GM12891 (cell line): ENCODE results near the gene NCS1.

ENCODE experiments used
- DNase-seq: peaks from one replicate; pipeline ENCODE4 v3.0.0; 2011; ENCODE audit warnings: low spot score; ENCODE audit not compliant: insufficient read length
- FAIRE-seq: peaks from 2 replicates; lab custom pipeline; 2011; peaks lifted over from hg19 to GRCh38; lab: Jason Lieb, UNC
- PAX5 ChIP-seq: IDR thresholded peaks from 2 replicates; pipeline ENCODE4 v1.6.1; 2011; ENCODE audit warnings: low read length, moderate library complexity, mild to moderate bottlenecking; ENCODE audit not compliant: insufficient read depth, severe bottlenecking
- POLR2A ChIP-seq: IDR thresholded peaks from 2 replicates; pipeline ENCODE4 v1.6.1; 2011; ENCODE audit warnings: low read depth, low read length, control low read depth
- POLR2AphosphoS5 ChIP-seq: IDR thresholded peaks from 2 replicates; pipeline ENCODE4 v1.6.1; 2011; ENCODE audit warnings: low read depth, low read length, control low read depth
- POU2F2 ChIP-seq: IDR thresholded peaks from 2 replicates; pipeline ENCODE4 v1.6.1; 2011; ENCODE audit warnings: low read depth, mild to moderate bottlenecking, control low read depth, low read length, moderate library complexity
- SPI1 ChIP-seq: IDR thresholded peaks from 2 replicates; pipeline ENCODE4 v1.6.1; 2011; ENCODE audit warnings: low read depth, low read length, control low read depth
- TAF1 ChIP-seq: IDR thresholded peaks from 2 replicates; pipeline ENCODE4 v1.6.1; 2011; ENCODE audit warnings: low read depth, low read length, control low read depth

The NCS1 gene

DNA sequence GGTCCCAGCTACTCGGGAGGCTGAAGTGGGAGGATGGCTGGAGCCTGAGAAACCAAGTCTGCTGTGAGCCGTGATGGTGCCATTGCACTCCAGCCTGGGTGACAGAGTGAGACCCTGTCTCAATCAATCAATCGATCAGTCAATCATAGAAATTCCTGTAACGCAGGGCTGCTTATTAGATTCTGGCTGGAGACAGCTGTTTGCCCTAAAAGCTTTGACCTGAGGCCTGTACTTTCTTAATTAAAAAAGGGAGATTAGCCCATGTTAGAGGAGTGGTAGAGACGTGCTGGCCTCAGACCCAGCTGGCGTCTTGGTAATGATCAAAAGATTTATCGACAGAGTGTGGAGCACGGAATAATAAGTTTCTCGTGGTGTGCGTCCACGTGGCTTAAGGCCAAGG, 52.9 kb downstream of the NCS1 start:
- FAIRE-seq (no peak), DNase-seq (no peak)
- no peak for TF ChIP-seq POLR2AphosphoS5
- TF ChIP-seq POLR2A: no peak
- TF ChIP-seq SPI1: no peak
- TF ChIP-seq PAX5: no peak
- no peak for TF ChIP-seq TAF1
- TF ChIP-seq POU2F2: no peak

DNA sequence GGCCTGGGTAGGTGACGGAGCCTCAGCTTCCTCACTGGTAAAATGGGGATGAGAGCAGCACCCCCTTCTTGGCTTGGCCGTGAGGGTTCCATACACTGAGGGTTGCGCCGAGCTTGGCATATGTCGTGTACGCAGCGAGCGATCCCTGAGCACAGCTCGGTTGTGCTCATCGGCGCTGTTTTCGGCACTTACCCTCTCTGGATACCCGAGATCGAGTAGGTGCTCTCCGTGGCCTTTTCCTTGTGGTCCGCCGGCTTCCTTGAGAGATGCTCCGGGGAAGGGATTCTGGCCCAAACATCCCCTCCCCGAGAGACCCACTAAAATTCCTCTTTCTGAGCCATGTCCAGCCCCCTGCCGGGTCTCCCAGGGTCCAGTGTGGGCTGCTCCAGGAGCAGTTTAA, 53.4 kb downstream of the NCS1 start:
- no peak for FAIRE-seq
- TF ChIP-seq SPI1 (no peak), POLR2AphosphoS5 (no peak), PAX5 (no peak), POU2F2 (no peak), POLR2A (no peak), TAF1 (no peak)

DNA sequence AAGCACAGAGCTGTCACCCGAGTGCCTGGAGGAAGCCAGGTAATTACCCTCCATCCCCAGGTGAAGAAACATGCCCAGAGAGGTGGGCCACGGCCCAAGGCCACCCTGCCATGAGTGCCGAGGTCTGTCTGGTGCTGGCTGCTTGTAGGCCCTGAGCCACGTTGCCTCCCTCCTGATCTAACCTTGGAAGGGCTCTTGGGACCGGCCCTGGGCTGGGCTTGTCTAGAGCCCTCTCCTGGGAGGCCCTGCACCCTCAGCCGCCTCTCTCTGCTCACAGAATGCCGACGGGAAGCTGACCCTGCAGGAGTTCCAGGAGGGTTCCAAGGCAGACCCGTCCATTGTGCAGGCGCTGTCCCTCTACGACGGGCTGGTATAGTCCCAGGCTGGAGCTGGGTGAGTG, 53.9 kb downstream of the NCS1 start:
- TF ChIP-seq PAX5: no peak
- TF ChIP-seq POLR2AphosphoS5: no peak
- TF ChIP-seq SPI1: no peak
- TF ChIP-seq POLR2A: no peak
- TF ChIP-seq TAF1: no peak
- no peak for TF ChIP-seq POU2F2
- DNase-seq: no peak

More for the DNA sequence above, 53.4 kb downstream of the NCS1 start:
- DNase-seq: no peak

DNA sequence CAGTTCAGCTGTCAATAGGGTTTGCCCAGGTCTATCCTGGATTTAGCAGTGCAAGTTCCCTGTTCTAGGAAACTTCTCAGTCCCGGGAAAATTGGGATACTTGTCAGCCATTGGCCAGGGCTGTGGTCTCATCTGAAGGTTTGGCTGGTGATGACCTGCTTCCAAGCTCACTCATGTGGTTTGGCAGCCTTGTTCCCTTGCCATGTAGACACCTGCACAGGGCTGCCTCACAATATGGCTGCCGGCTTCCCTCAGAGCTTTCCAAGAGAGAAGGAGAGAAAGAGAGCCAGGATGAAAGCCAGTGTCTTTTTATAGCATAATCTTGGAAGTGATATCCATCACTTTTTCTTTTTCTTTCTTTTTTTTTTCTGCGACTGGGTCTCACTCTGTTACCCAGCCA, 55.6 kb downstream of the NCS1 start:
- TF ChIP-seq PAX5 (no peak), SPI1 (no peak), TAF1 (no peak), POLR2AphosphoS5 (no peak), POLR2A (no peak), POU2F2 (no peak)
- FAIRE-seq: no peak
- DNase-seq: no peak

More for the DNA sequence above, 53.9 kb downstream of the NCS1 start:
- FAIRE-seq: no peak

DNA sequence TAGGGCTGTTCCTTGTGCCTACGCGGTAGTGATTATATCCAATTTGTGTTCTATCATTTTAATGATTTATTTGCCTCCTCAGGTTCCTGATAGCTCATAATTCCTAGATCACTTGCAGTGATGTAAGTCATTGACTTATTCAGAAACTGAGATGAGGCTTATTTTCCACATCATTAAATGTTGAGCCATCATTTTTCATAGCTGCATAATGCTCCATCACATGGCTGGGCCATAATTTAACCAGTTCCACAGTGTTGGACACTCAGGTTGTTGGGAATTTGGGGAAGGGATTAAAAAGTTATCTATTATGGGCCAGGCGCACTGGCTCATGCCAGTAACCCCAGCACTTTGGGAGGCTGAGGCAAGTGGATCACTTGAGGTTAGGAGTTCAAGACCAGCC, 57.6 kb downstream of the NCS1 start:
- FAIRE-seq (no peak), DNase-seq (no peak)
- TF ChIP-seq TAF1 (no peak), POLR2A (no peak), PAX5 (no peak), SPI1 (no peak), POU2F2 (no peak), POLR2AphosphoS5 (no peak)

DNA sequence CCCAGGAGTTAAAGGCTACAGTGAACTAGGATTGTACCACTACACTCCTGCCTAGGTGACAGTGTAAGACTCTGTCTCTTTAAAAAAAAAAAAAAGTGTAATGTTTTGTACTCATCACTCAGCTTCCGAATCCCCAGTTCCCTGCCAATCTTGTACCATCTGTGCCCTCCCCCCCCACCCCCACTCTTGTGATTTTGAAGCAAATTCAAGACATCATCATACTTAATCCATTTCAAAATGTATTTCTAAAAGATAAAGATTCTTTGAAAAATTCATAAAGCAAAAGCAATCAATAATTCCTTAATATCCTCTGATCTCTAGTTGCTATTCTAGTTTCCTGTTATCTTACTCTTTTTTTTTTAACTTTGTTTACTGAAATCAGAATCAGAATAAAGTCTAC, 58.4 kb downstream of the NCS1 start:
- TF ChIP-seq TAF1: no peak
- no peak for TF ChIP-seq PAX5
- no peak for TF ChIP-seq POLR2A
- TF ChIP-seq POU2F2: no peak
- TF ChIP-seq POLR2AphosphoS5: no peak
- no peak for TF ChIP-seq SPI1
- DNase-seq: no peak
- no peak for FAIRE-seq

DNA sequence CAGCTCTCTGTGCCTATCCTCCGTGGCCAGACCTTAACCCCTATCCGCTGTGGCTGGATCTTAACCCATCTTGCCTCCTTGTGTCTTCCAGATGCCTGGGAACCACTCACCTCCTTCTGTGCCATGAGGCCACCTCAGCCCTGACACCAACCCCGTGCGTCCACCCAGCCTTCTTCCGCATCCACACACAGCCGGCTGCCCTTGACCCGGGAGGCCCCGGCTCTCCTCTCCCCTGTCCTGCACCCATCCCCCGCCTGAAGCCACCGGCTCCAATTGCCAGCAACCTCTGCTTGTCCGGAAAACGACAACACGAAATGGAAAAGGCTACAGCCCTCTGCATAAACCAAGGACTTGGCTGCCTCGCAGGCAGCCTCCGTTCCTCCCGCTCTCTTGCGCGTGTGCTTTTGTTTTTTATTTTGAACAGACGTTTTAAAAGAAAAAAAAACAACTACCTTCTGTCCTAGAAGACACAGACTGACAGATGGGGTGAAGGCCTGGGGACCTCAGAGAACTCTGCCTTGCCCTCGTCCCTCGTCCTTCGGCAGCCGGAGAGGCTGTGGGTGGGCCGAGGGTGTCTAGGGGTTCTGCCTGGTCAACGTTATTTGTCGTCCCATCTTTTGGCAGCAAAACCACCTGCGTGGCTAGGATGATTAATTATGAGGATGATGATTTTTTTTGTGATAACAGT, 60.8 kb downstream of the NCS1 start:
- no peak for TF ChIP-seq POU2F2
- TF ChIP-seq SPI1: no peak
- no peak for TF ChIP-seq POLR2AphosphoS5
- TF ChIP-seq PAX5: no peak
- no peak for TF ChIP-seq TAF1
- TF ChIP-seq POLR2A: no peak
- FAIRE-seq (no peak), DNase-seq (no peak)

DNA sequence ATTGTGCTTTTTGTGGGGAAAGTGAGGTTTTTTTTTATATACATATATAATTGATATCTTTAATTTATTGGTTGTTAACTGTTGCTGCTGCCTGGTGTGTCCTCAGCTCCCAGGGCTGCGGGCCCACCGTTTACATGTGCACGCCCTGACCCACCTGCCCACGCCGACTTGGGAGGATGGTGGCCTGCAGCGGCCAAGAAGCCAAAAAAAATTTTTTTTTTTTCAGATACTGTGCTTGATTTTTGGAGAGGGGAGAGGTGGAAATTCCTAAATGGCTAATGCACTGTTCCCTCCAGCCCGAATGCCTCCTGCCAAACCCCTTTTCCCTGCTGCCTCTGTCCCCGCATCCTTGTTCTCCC, 61.4 kb downstream of the NCS1 start:
- DNase-seq: no peak
- no peak for TF ChIP-seq POLR2A
- TF ChIP-seq PAX5: no peak
- TF ChIP-seq POLR2AphosphoS5: no peak
- TF ChIP-seq SPI1: no peak
- TF ChIP-seq TAF1: no peak
- no peak for TF ChIP-seq POU2F2
- no peak for FAIRE-seq

DNA sequence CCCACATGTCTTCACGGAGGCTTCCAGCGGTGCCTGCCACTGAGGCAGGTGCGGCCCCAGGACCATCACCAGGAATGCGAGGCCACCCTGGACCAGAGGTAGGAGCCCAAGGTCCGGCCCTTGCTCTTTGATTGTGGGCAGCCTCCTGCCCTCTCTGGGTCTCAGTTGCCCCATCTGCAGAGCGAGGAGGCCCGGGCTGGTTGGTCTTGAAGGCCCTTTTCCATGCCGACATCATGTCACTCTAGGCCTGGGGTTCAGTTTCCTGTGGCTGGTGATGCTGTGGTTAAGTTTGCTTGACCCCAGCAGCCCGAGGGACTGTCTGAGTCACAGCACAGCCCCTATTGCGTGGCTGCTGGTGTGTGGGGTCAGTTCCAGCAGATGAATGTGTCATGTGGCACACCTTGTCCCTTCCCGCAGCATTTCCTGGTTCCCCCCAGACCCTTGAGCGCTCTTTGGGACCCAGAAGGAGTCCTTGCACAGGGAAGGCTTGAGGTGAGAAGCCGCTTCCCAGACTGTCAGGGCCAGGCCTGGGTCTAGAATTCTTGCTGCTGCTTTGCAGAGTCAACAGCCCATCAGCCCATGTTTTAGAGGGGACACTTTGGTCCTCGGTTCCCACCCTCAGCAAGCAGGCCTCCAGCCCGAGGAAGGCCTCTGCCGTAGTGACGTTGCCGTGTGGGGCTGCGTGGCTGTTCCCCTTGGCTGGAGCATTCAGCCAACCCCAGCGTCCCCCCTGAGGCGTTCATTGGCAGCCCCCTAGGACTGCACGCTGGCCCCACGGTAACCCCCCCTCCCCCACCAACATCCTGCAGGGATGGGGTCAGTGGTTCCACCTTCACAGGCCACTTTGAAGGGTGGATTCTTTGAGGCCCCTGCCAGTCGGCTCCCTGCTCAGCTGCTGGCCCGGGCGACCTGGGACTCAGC, 62.4 kb downstream of the NCS1 start:
- FAIRE-seq: no peak
- TF ChIP-seq POLR2AphosphoS5: no peak
- no peak for TF ChIP-seq TAF1
- TF ChIP-seq PAX5: no peak
- TF ChIP-seq POLR2A: no peak
- no peak for TF ChIP-seq POU2F2
- TF ChIP-seq SPI1: no peak
- no peak for DNase-seq
